K562 (cell line): ENCODE results near the gene HIVEP1. TPM values are rescaled to one million over a fixed set of nuclear protein-coding genes. Genes with fewer than 3 reads are reported as not detected.

Experiments used
- ATAC-seq: fragments of 200-7000 bp; cut with Tn5 transposase; 3 replicates; pipeline ENCODE4 v1.9.1; 2020; ENCODE audit warnings: moderate library complexity
- BruUV-seq: library from RNA; stranded (reverse); fragments of 400-500 nt; replicated peaks from 2 replicates; lab custom pipeline; 2021; lab: Mats Ljungman, UMichigan
- CTCF ChIA-PET: fragments of 300-600 bp; formaldehyde crosslinking; extraction: SDS; loops from one replicate; lab custom pipeline; 2021; ENCODE audit warnings: low intra/inter-chr PET ratio; lab: Yijun Ruan, JAX
- POLR2A ChIA-PET: fragments of 300-600, 350-650 bp; sonication (Branson Sonifier 250); formaldehyde crosslinking; extraction: SDS; loops from one replicate; lab custom pipeline; 2021; ENCODE audit warnings: antibody characterized with exemption, inconsistent platforms; lab: Yijun Ruan, JAX
- DNase-seq, 4 experiments: peaks; one replicate each; pipeline versions ENCODE4 v3.0.0 to v3.0.0-alpha.2; 2011 to 2018; ENCODE audit warnings: low spot score in 3 of 4, mixed read lengths in 3 of 4; ENCODE audit errors: extremely low read depth in 1 of 4
- FAIRE-seq: peaks from 2 replicates; lab custom pipeline; 2011; peaks lifted over from hg19 to GRCh38; lab: Jason Lieb, UNC
- H2AFZ ChIP-seq: 2 replicates; pipeline ENCODE4 v1.6.0; 2011; ENCODE audit warnings: low read depth, low read length, control low read depth, inconsistent platforms
- H3K27ac ChIP-seq: fragments of 200-600 bp; 3 replicates; pipeline ENCODE4 v1.8.0; 2011; ENCODE audit warnings: low read depth, mild to moderate bottlenecking, control low read depth, inconsistent platforms, low read length, moderate library complexity, mixed read lengths; ENCODE audit errors: extremely low read depth
- H3K27me3 ChIP-seq, 2 experiments: fragments of 300-600 bp in 1 of 2; 2 replicates in 1 of 2; 3 replicates in 1 of 2; pipeline versions ENCODE4 v1.6.0 to v1.8.0; 2011; ENCODE audit warnings: inconsistent platforms in 2 of 2, low read length in 2 of 2, mild to moderate bottlenecking in 1 of 2, mixed read lengths in 1 of 2, moderate library complexity in 1 of 2; ENCODE audit not compliant: control insufficient read depth in 2 of 2, insufficient read depth in 2 of 2
- H3K36me3 ChIP-seq: fragments of 300-600 bp; 3 replicates; pipeline ENCODE4 v1.8.0; 2011; ENCODE audit warnings: mild to moderate bottlenecking, low read length, inconsistent platforms; ENCODE audit not compliant: control insufficient read depth, insufficient read depth
- H3K4me1 ChIP-seq, 2 experiments: fragments of 200-600 bp in 1 of 2; replicated peaks in 1 of 2; 2 replicates in 1 of 2; 3 replicates in 1 of 2; pipeline versions ENCODE4 v1.5.1 to v1.8.0; 2011; ENCODE audit warnings: inconsistent platforms in 2 of 2, low read length in 2 of 2, mild to moderate bottlenecking in 1 of 2, mixed read lengths in 1 of 2, moderate library complexity in 1 of 2; ENCODE audit not compliant: control insufficient read depth in 2 of 2, insufficient read depth in 2 of 2
- H3K4me2 ChIP-seq: 2 replicates; pipeline ENCODE4 v1.6.1; 2011; ENCODE audit warnings: low read length, control low read depth, inconsistent platforms, mixed read lengths; ENCODE audit not compliant: insufficient read depth
- H3K4me3 ChIP-seq: fragments of 200-600 bp; sonication (generic), shearing (Covaris generic); 2 replicates; pipeline ENCODE4 v1.5.1; 2016; ENCODE audit warnings: control low read depth, inconsistent platforms
- H3K79me2 ChIP-seq: fragments of 200-600 bp; 3 replicates; pipeline ENCODE4 v1.8.0; 2011; ENCODE audit warnings: low read length, inconsistent platforms; ENCODE audit not compliant: control insufficient read depth, insufficient read depth
- H3K9ac ChIP-seq, 2 experiments: 2 replicates each; pipeline versions ENCODE4 v1.6.0 to v1.6.1; 2011; ENCODE audit warnings: low read depth in 2 of 2, low read length in 2 of 2, control low read depth in 1 of 2, inconsistent platforms in 1 of 2, mild to moderate bottlenecking in 1 of 2, mixed read lengths in 1 of 2; ENCODE audit not compliant: insufficient read depth in 1 of 2
- H3K9me1 ChIP-seq: one replicate; pipeline ENCODE4 v1.6.0; 2011; ENCODE audit warnings: inconsistent platforms, mild to moderate bottlenecking, low read length, moderate library complexity; ENCODE audit not compliant: control insufficient read depth, insufficient read depth
- H3K9me3 ChIP-seq: replicated peaks from 2 replicates; pipeline ENCODE4 v1.5.1; 2011; ENCODE audit warnings: low read depth, low read length, inconsistent platforms; ENCODE audit not compliant: control insufficient read depth, insufficient read depth
- H4K20me1 ChIP-seq: replicated peaks from 2 replicates; pipeline ENCODE4 v1.6.1; 2011; ENCODE audit warnings: low read length, inconsistent platforms, mixed read lengths; ENCODE audit not compliant: control insufficient read depth, insufficient read depth
- ATF1 ChIP-seq, 2 experiments: fragments of 450-650 bp in 1 of 2; IDR thresholded peaks; 2 replicates each; pipeline ENCODE4 v1.6.1; 2016; ENCODE audit warnings: missing compliant biosample characterization in 1 of 2, missing genetic modification characterization in 1 of 2
- CHD2 ChIP-seq: IDR thresholded peaks from 2 replicates; pipeline ENCODE4 v1.6.1; 2011; ENCODE audit warnings: low read depth, low read length
- CTBP1 ChIP-seq: fragments of 450-650 bp; IDR thresholded peaks from 2 replicates; pipeline ENCODE4 v1.6.1; 2016; ENCODE audit warnings: borderline replicate concordance
- HNRNPK ChIP-seq: fragments of 200-400 bp; formaldehyde crosslinking; IDR thresholded peaks from one replicate; pipeline ENCODE4 v1.6.1; 2018; ENCODE audit warnings: mild to moderate bottlenecking, low read depth, low read length; ENCODE audit not compliant: poor library complexity, severe bottlenecking
- KLF13 ChIP-seq: fragments of 450-650 bp; IDR thresholded peaks from 2 replicates; pipeline ENCODE4 v1.6.1; 2016; ENCODE audit warnings: missing genetic modification characterization, low read depth, mild to moderate bottlenecking, missing compliant biosample characterization, moderate library complexity, borderline replicate concordance
- MCM7 ChIP-seq, 2 experiments: fragments of 450-650 bp; IDR thresholded peaks; 2 replicates each; pipeline ENCODE4 v1.6.1; 2016 to 2018
- RUNX1 ChIP-seq: sonication (generic); IDR thresholded peaks from 2 replicates; pipeline ENCODE4 v1.6.1; 2016; ENCODE audit warnings: antibody characterized with exemption, low read depth
- SP1 ChIP-seq: sonication (generic); formaldehyde crosslinking; IDR thresholded peaks from 2 replicates; pipeline ENCODE4 v1.8.1; 2022; ENCODE audit warnings: mild to moderate bottlenecking, missing genetic modification reagents
- USF1 ChIP-seq: sonication (generic); formaldehyde crosslinking; IDR thresholded peaks from 2 replicates; pipeline ENCODE4 v1.9.0; 2022; ENCODE audit warnings: mild to moderate bottlenecking, missing genetic modification reagents
- ZNF12 ChIP-seq: sonication (generic); formaldehyde crosslinking; IDR thresholded peaks from 2 replicates; pipeline ENCODE4 v1.4.0; 2020; ENCODE audit warnings: mild to moderate bottlenecking, missing genetic modification reagents
- ZNF280A ChIP-seq: fragments of 450-650 bp; IDR thresholded peaks from 2 replicates; pipeline ENCODE4 v1.6.1; 2018; ENCODE audit warnings: mild to moderate bottlenecking, low read depth; ENCODE audit not compliant: partially characterized antibody
- ZNF408 ChIP-seq: fragments of 250-450 bp; sonication (Bioruptor Pico); IDR thresholded peaks from 2 replicates; pipeline ENCODE4 v1.4.0; 2020; ENCODE audit warnings: low read depth, mild to moderate bottlenecking, moderate library complexity
- ZNF695 ChIP-seq: fragments of 450-650 bp; formaldehyde crosslinking; IDR thresholded peaks from 2 replicates; pipeline ENCODE4 v1.4.0; 2020; ENCODE audit warnings: mild to moderate bottlenecking, moderate library complexity
- WGBS: fragments of 100-300 bp; shearing (Covaris generic); methylation state at CpG from one replicate; pipeline ENCODE4 v1.1.6; 2016; ENCODE audit warnings: low coverage, mixed read lengths; ENCODE audit not compliant: insufficient coverage; ENCODE audit errors: missing lambda C conversion rate; 5-methylcytosine and 5-hydroxymethylcytosine counted together
- in situ Hi-C: fragments of 300-500 bp; cut with MboI; formaldehyde crosslinking; loops from 4 replicates; pipeline ENCODE4 v1.15.0; 2018; ENCODE audit warnings: inconsistent platforms, mixed read lengths
- intact Hi-C: fragments of 100-400 bp; cut with micrococcal nuclease; formaldehyde crosslinking; loops from 2 replicates; pipeline ENCODE4 v1.14.2; 2022
- polyA plus RNA-seq, 8 experiments: library from polyadenylated mRNA; depleted of rRNA in 4 of 8; stranded (reverse) in 5 of 8; unstranded in 3 of 8; fragments of >200 nt; fragmentation: Nextera tagmentation in 2 of 8; fragmentation: Illumina TruSeq in 1 of 8; extraction: Ambion mirVana in 2 of 8; extraction: Trizol in 1 of 8; gene quantifications; 2 replicates each; pipeline versions ENCODE4 v1.2.1 to v1.2.3, GENCODE V29; 2011 to 2014; ENCODE audit warnings: inconsistent platforms in 1 of 8, missing spikeins in 1 of 8
- total RNA-seq, 7 experiments: library from RNA; depleted of rRNA in 6 of 7; stranded (reverse); fragments of >200 nt in 6 of 7; fragmentation: Illumina TruSeq in 2 of 7; extraction: Trizol in 2 of 7; gene quantifications; 2 replicates each; pipeline versions ENCODE4 v1.2.1 to v1.2.3, GENCODE V29; 2011 to 2021; ENCODE audit warnings: low replicate concordance in 1 of 7
- TF ChIP-seq, protein P1 (sequence below), 2 experiments: fragments of 450-650 bp in 1 of 2; sonication (generic) in 1 of 2; formaldehyde crosslinking in 1 of 2; IDR thresholded peaks in 1 of 2; conservative IDR thresholded peaks in 1 of 2; 2 replicates each; pipeline versions ENCODE4 v1.6.1 to v1.8.1; 2016 to 2023; ENCODE audit warnings: mild to moderate bottlenecking in 2 of 2, moderate library complexity in 2 of 2, inconsistent platforms in 1 of 2, missing genetic modification reagents in 1 of 2

Gene HIVEP1
- total and polyA plus RNA-seq, 9 of the 15 experiments (the other 6 are each of a cell fraction or from before 2014, with no cell fraction given), result 6.0 to 33.3 (median 21.7) TPM

DNA sequence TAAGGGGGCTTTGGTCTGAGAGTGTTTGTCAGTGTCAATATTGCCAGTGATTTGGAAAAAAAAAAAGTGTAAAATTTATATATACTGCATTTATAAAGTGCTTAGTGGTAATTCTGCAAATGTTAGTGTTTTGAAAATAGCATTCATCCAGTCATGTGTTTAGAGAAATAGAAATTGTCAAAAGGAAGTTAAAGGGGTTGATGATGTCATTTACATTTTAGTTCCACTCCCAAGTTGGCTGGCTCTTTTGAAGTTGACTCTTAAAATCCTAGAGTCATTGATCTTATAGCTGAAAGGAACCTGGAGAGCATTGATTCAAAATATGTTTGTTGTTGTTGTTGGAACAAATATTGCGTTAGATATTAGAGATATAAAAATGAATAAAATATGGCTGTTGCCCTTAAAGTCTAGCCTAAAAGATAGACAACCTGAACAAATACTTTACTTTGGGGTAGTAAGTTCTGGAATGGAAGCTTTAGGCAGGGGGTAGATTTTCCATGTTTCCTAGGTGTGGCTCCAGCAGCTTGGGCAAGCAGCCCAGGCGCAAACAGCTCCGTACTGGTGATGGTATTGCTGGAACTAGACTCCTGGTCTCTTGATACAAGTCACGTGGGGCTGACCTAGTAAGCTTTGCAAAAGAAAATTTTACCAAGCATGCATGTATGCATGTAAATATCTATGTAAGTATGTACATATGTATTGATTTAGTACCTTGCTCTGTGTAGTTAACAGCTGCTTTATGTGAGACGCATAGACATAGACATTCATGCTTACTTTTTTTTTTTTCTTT, 46.3 kb downstream of the HIVEP1 start (continued):
- TF ChIP-seq ATF1 (CRISPR knock-in tag; IDR thresholded peaks at IDR 0.05) (no peak), ATF1 (tag; IDR thresholded peaks at IDR 0.05) (no peak)

DNA sequence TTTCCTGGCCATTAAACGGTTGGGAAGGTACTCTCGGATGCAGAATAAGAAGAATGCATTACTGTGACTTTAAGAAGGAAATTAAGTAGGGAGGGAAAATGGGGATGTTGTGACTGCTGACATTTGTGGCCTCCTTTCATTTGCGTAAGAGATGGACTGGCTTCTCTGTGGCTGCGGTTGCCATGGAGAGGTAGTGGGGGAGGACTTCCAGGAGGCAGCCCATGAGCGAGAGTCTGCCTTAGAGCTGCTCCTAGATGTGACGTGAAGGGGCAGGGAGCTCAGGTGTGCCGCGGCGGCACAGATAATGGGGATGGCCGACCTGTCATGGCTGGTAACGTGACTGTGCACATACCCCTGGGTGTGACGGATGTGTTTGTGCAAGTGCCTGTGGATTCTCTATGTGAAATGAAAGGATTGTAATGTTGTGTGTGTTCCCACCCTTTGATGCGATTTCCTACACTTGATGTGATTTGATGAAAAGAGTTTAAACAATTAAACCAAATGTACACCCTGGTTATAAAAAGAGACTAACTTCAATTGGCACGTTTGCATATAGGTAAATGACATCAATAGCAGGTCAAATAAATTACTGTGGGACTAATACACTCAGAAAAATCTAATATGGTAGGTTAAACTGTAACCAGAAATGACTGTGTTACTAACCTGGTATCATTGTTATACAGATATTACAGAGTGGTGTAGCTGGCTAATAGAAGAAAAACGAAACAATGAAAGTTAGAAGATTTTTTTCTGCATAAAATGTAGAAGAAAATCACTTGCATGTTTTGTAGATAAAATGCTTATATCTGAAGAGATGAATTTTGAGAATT, 48.9 kb downstream of the HIVEP1 start:
- Histone ChIP-seq H3K27ac (no peak overlapping the region), H3K4me2 (no peak overlapping the region), H3K27me3 (no peaks in the 10 kb centered on the region), H3K79me2 (peaks cover 91% of the 10 kb centered on the region), H3K36me3 (no peaks in the 10 kb centered on the region; the same call in 2 of the 3 replicates), H3K4me3 (no peak overlapping the region), H2AFZ (no peak overlapping the region), H4K20me1 (peaks cover 27% of the 10 kb centered on the region), H3K9me1 (no peaks in the 10 kb centered on the region), H3K9me3 (no peaks in the 10 kb centered on the region), H3K9ac (no peak overlapping the region), H3K4me1 (peaks cover under 1 to 18% of the 10 kb centered on the region in 2 experiments; a peak in 3 of 5 replicates)
- ATAC-seq (peak; percentile 38), FAIRE-seq (no peak), DNase-seq (peak; percentile 34 to 58 (median 42))
- intact Hi-C loops, result no loop called here
- WGBS, result 66% methylated on average over 15 of the region's 15 CpGs
- ChIA-PET POLR2A (no interaction called here), CTCF (no interaction called here)
- in situ Hi-C loops, result no loop called here
- BruUV-seq, result no TSS peak
- TF ChIP-seq ZNF408 (CRISPR knock-in tag) (no peak), CHD2 (no peak), SP1 (CRISPR knock-in tag) (no peak), USF1 (CRISPR knock-in tag) (no peak), RUNX1 (no peak), HNRNPK (no peak), ZNF695 (no peak), CTBP1 (peak; percentile 48; the same call in 1 of the 2 replicates), ZNF280A (no peak), KLF13 (no peak), MCM7 (IDR thresholded peaks at IDR 0.05) (no peak), ZNF12 (CRISPR knock-in tag) (no peak)
- TF ChIP-seq, protein P1, sequence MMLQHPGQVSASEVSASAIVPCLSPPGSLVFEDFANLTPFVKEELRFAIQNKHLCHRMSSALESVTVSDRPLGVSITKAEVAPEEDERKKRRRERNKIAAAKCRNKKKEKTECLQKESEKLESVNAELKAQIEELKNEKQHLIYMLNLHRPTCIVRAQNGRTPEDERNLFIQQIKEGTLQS (IDR thresholded peaks at IDR 0.05), result no peak
- TF ChIP-seq, protein P1 (CRISPR knock-in tag; conservative IDR thresholded peaks at IDR 0.05), result no peak
